ENCODE data around the gene RGP1.

The RGP1 gene

GRCh38 chr9:35748858-35749514, at the start of gene RGP1, which contains the start of gene GBA2:
TSS of gene RGP1 (plus strand) at chr9:35749287. CDS start at chr9:35749756, 469 bp downstream.
TSS of gene GBA2 (minus strand) at chr9:35749228. CDS start at chr9:35748704, 524 bp downstream.
- DNase-seq = peak; percentile 69 to 98 (median 84)
- intact Hi-C loops (cut with DNase I) = no loop called here

- intact Hi-C loops (cut with DNase I) = no loop called here
- no peak for DNase-seq
Observed at GRCh38 chr9:35700031-35700430, 49.1 kb upstream of the RGP1 start.

- DNase-seq = no peak
- intact Hi-C loops (cut with DNase I) = no loop called here
Observed at GRCh38 chr9:35700942-35701341, 48.1 kb upstream of the RGP1 start.

GRCh38 chr9:35702696-35703095, 46.4 kb upstream of the RGP1 start:
- intact Hi-C loops (cut with DNase I) = no loop called here
- DNase-seq = no peak

GRCh38 chr9:35703906-35704672, 45.0 kb upstream of the RGP1 start:
- intact Hi-C loops (cut with DNase I) = no loop called here
- no peak for DNase-seq

- no peak for DNase-seq
- intact Hi-C loops (cut with DNase I) = no loop called here
Observed at GRCh38 chr9:35705372-35705771, 43.7 kb upstream of the RGP1 start.

- no peak for DNase-seq
- intact Hi-C loops (cut with DNase I) = no loop called here
Observed at GRCh38 chr9:35705836-35706430, 43.2 kb upstream of the RGP1 start.

GRCh38 chr9:35706951-35707350, 42.1 kb upstream of the RGP1 start:
- intact Hi-C loops (cut with DNase I) = no loop called here
- no peak for DNase-seq

GRCh38 chr9:35708146-35708545, 40.9 kb upstream of the RGP1 start:
- DNase-seq = no peak
- intact Hi-C loops (cut with DNase I) = no loop called here

GRCh38 chr9:35710818-35711500, 38.1 kb upstream of the RGP1 start:
- no peak for DNase-seq
- intact Hi-C loops (cut with DNase I) = no loop called here

- no peak for DNase-seq
- intact Hi-C loops (cut with DNase I) = no loop called here
Observed at GRCh38 chr9:35711501-35712428, 37.3 kb upstream of the RGP1 start.

GRCh38 chr9:35712762-35713400, 36.2 kb upstream of the RGP1 start:
- intact Hi-C loops (cut with DNase I) = no loop called here
- no peak for DNase-seq

GRCh38 chr9:35713578-35713977, 35.5 kb upstream of the RGP1 start:
- intact Hi-C loops (cut with DNase I) = no loop called here
- no peak for DNase-seq

GRCh38 chr9:35714123-35714522, 35.0 kb upstream of the RGP1 start:
- intact Hi-C loops (cut with DNase I) = no loop called here
- DNase-seq = no peak

GRCh38 chr9:35714579-35715252, 34.4 kb upstream of the RGP1 start:
- DNase-seq = no peak
- intact Hi-C loops (cut with DNase I) = no loop called here

- DNase-seq = no peak
- intact Hi-C loops (cut with DNase I) = no loop called here
Observed at GRCh38 chr9:35716230-35716629, 32.9 kb upstream of the RGP1 start.

GRCh38 chr9:35717132-35717870, 31.8 kb upstream of the RGP1 start:
- DNase-seq = no peak
- intact Hi-C loops (cut with DNase I) = no loop called here
